Activated naive CD8-positive, alpha-beta T cell treated with anti-CD3 and anti-CD28 coated beads, Interleukin-2, amount 50 U/mL, for 24 hours (primary cell): Measurements from ENCODE around the gene MAP2K4.
"Not testable (repeated sequence)": the region's sequence is repeated elsewhere in the genome, so short reads cannot be mapped to it uniquely, and the experiment has no call there.

ENCODE experiments used
- ATAC-seq: fragments of 150-1000 bp; cut with Tn5 transposase; one replicate; pipeline ENCODE4 v1.10.0; 2021
- DNase-seq: peaks from one replicate; pipeline ENCODE4 v3.0.0; 2021
- H3K27ac Mint-ChIP-seq: one replicate; pipeline ENCODE4 v1.8.0; 2021; ENCODE audit warnings: mild to moderate bottlenecking, mixed read lengths
- H3K27me3 Mint-ChIP-seq: one replicate; pipeline ENCODE4 v1.8.0; 2021; ENCODE audit warnings: mixed read lengths
- H3K36me3 Mint-ChIP-seq: one replicate; pipeline ENCODE4 v1.8.0; 2021; ENCODE audit warnings: low read depth, mixed read lengths
- H3K4me1 Mint-ChIP-seq: one replicate; pipeline ENCODE4 v1.8.0; 2021; ENCODE audit warnings: mixed read lengths
- H3K4me3 Mint-ChIP-seq: one replicate; pipeline ENCODE4 v1.8.0; 2021; ENCODE audit warnings: mild to moderate bottlenecking, moderate library complexity, mixed read lengths
- H3K9me3 Mint-ChIP-seq: one replicate; pipeline ENCODE4 v1.8.0; 2021; ENCODE audit warnings: mixed read lengths

Gene MAP2K4

GRCh38 chr17:12128946-12129345 is 108.3 kb downstream of the MAP2K4 start:
- no peaks in the 10 kb centered on the region for H3K4me1 Mint-ChIP-seq
- no peak for ATAC-seq
- DNase-seq: no peak
- H3K4me3 Mint-ChIP-seq: no peak overlapping the region
- H3K36me3 Mint-ChIP-seq: peaks cover 80% of the 10 kb centered on the region
- H3K9me3 Mint-ChIP-seq: peaks cover 6% of the 10 kb centered on the region
- no peaks in the 10 kb centered on the region for H3K27me3 Mint-ChIP-seq
- H3K27ac Mint-ChIP-seq: no peak overlapping the region

GRCh38 chr17:12133183-12133582 is 112.5 kb downstream of the MAP2K4 start:
- H3K9me3 Mint-ChIP-seq: peaks cover 17% of the 10 kb centered on the region
- H3K36me3 Mint-ChIP-seq: peaks cover 81% of the 10 kb centered on the region
- no peaks in the 10 kb centered on the region for H3K4me1 Mint-ChIP-seq
- no peak overlapping the region for H3K27ac Mint-ChIP-seq
- no peak for ATAC-seq
- DNase-seq: no peak
- H3K4me3 Mint-ChIP-seq: no peak overlapping the region
- no peaks in the 10 kb centered on the region for H3K27me3 Mint-ChIP-seq

- Mint-ChIP-seq H3K4me3 (no peak overlapping the region), H3K9me3 (peaks cover 17% of the 10 kb centered on the region), H3K4me1 (no peaks in the 10 kb centered on the region), H3K27ac (no peak overlapping the region), H3K27me3 (no peaks in the 10 kb centered on the region), H3K36me3 (peaks cover 81% of the 10 kb centered on the region)
- no peak for ATAC-seq
- no peak for DNase-seq
Measured at GRCh38 chr17:12134101-12134500, 113.4 kb downstream of the MAP2K4 start.

- H3K27me3 Mint-ChIP-seq: no peaks in the 10 kb centered on the region
- DNase-seq: no peak
- peaks cover 17% of the 10 kb centered on the region for H3K9me3 Mint-ChIP-seq
- H3K36me3 Mint-ChIP-seq: peaks cover 76% of the 10 kb centered on the region
- H3K4me1 Mint-ChIP-seq: no peaks in the 10 kb centered on the region
- no peak overlapping the region for H3K27ac Mint-ChIP-seq
- ATAC-seq: no peak
- H3K4me3 Mint-ChIP-seq: no peak overlapping the region
Measured at GRCh38 chr17:12134587-12134986, 113.9 kb downstream of the MAP2K4 start.

GRCh38 chr17:12136243-12136642 is 115.6 kb downstream of the MAP2K4 start:
- Mint-ChIP-seq H3K27ac (no peak overlapping the region), H3K4me1 (no peaks in the 10 kb centered on the region), H3K4me3 (no peak overlapping the region), H3K27me3 (no peaks in the 10 kb centered on the region), H3K36me3 (peaks cover 77% of the 10 kb centered on the region), H3K9me3 (peaks cover 17% of the 10 kb centered on the region)
- no peak for ATAC-seq
- DNase-seq: no peak

- Mint-ChIP-seq H3K36me3 (peaks cover 77% of the 10 kb centered on the region), H3K4me3 (no peak overlapping the region), H3K27me3 (no peaks in the 10 kb centered on the region), H3K9me3 (peaks cover 17% of the 10 kb centered on the region), H3K27ac (no peak overlapping the region), H3K4me1 (no peaks in the 10 kb centered on the region)
- ATAC-seq (no peak), DNase-seq (no peak)
Measured at GRCh38 chr17:12136646-12137045, 116.0 kb downstream of the MAP2K4 start.

GRCh38 chr17:12137859-12138258 is 117.2 kb downstream of the MAP2K4 start:
- H3K4me3 Mint-ChIP-seq: no peak overlapping the region
- H3K27me3 Mint-ChIP-seq: no peaks in the 10 kb centered on the region
- H3K27ac Mint-ChIP-seq: no peak overlapping the region
- H3K4me1 Mint-ChIP-seq: no peaks in the 10 kb centered on the region
- H3K36me3 Mint-ChIP-seq: peaks cover 80% of the 10 kb centered on the region
- no peak for ATAC-seq
- H3K9me3 Mint-ChIP-seq: peaks cover 17% of the 10 kb centered on the region
- no peak for DNase-seq

GRCh38 chr17:12140685-12141084 is 120.0 kb downstream of the MAP2K4 start:
- H3K36me3 Mint-ChIP-seq: peaks cover 85% of the 10 kb centered on the region
- H3K4me3 Mint-ChIP-seq: no peak overlapping the region
- ATAC-seq: no peak

GRCh38 chr17:12162187-12162586 is 141.5 kb downstream of the MAP2K4 start:
- DNase-seq, ATAC-seq, H3K36me3 Mint-ChIP-seq, H3K27me3 Mint-ChIP-seq, H3K4me3 Mint-ChIP-seq, H3K4me1 Mint-ChIP-seq, H3K27ac Mint-ChIP-seq: not testable (repeated sequence)
- H3K9me3 Mint-ChIP-seq: peaks cover 26% of the 10 kb centered on the region

More at GRCh38 chr17:12140685-12141084, 120.0 kb downstream of the MAP2K4 start:
- H3K4me1 Mint-ChIP-seq: no peaks in the 10 kb centered on the region
- DNase-seq: no peak
- peaks cover 32% of the 10 kb centered on the region for H3K9me3 Mint-ChIP-seq
- no peak overlapping the region for H3K27ac Mint-ChIP-seq
- no peaks in the 10 kb centered on the region for H3K27me3 Mint-ChIP-seq

GRCh38 chr17:12164085-12164484 is 143.4 kb downstream of the MAP2K4 start:
- no peaks in the 10 kb centered on the region for H3K36me3 Mint-ChIP-seq
- ATAC-seq (no peak), DNase-seq (no peak)
- peaks cover 1% of the 10 kb centered on the region for H3K27me3 Mint-ChIP-seq
- H3K27ac Mint-ChIP-seq: no peak overlapping the region
- peaks cover 23% of the 10 kb centered on the region for H3K9me3 Mint-ChIP-seq
- H3K4me1 Mint-ChIP-seq: no peaks in the 10 kb centered on the region
- H3K4me3 Mint-ChIP-seq: no peak overlapping the region

GRCh38 chr17:12178644-12179330 is 158.1 kb downstream of the MAP2K4 start:
- H3K4me3 Mint-ChIP-seq: no peak overlapping the region
- H3K36me3 Mint-ChIP-seq: no peaks in the 10 kb centered on the region
- no peak for ATAC-seq
- H3K9me3 Mint-ChIP-seq: no peaks in the 10 kb centered on the region
- no peaks in the 10 kb centered on the region for H3K4me1 Mint-ChIP-seq
- no peak overlapping the region for H3K27ac Mint-ChIP-seq
- no peaks in the 10 kb centered on the region for H3K27me3 Mint-ChIP-seq
- DNase-seq: no peak

- H3K36me3 Mint-ChIP-seq: no peaks in the 10 kb centered on the region
- H3K4me1 Mint-ChIP-seq: no peaks in the 10 kb centered on the region
- DNase-seq (peak; percentile 15), ATAC-seq (no peak)
- no peaks in the 10 kb centered on the region for H3K27me3 Mint-ChIP-seq
- no peak overlapping the region for H3K27ac Mint-ChIP-seq
- H3K4me3 Mint-ChIP-seq: no peak overlapping the region
- H3K9me3 Mint-ChIP-seq: no peaks in the 10 kb centered on the region
Measured at GRCh38 chr17:12180644-12181261, 160.1 kb downstream of the MAP2K4 start.

- no peak for ATAC-seq
- DNase-seq: no peak
- H3K4me1 Mint-ChIP-seq: no peaks in the 10 kb centered on the region
- H3K36me3 Mint-ChIP-seq: no peaks in the 10 kb centered on the region
- H3K9me3 Mint-ChIP-seq: peaks cover 26% of the 10 kb centered on the region
- no peak overlapping the region for H3K27ac Mint-ChIP-seq
- no peaks in the 10 kb centered on the region for H3K27me3 Mint-ChIP-seq
- no peak overlapping the region for H3K4me3 Mint-ChIP-seq
Measured at GRCh38 chr17:12187658-12188057, 167.0 kb downstream of the MAP2K4 start.

- ATAC-seq (no peak), DNase-seq (no peak)
- Mint-ChIP-seq H3K27me3 (peaks cover 2% of the 10 kb centered on the region), H3K4me3 (no peak overlapping the region), H3K9me3 (peaks cover 18% of the 10 kb centered on the region), H3K27ac (no peak overlapping the region), H3K36me3 (no peaks in the 10 kb centered on the region), H3K4me1 (no peaks in the 10 kb centered on the region)
Measured at GRCh38 chr17:12193144-12193735, 172.6 kb downstream of the MAP2K4 start.
